GM18511 (cell line): ENCODE data around the gene MEIS2.

Experiments
- ATAC-seq: cut with Tn5 transposase; IDR thresholded peaks from one replicate; pipeline ENCODE4 v1.9.1; 2021; ENCODE audit warnings: mild to moderate bottlenecking, moderate library complexity; ENCODE audit not compliant: unreplicated experiment

The MEIS2 gene

DNA sequence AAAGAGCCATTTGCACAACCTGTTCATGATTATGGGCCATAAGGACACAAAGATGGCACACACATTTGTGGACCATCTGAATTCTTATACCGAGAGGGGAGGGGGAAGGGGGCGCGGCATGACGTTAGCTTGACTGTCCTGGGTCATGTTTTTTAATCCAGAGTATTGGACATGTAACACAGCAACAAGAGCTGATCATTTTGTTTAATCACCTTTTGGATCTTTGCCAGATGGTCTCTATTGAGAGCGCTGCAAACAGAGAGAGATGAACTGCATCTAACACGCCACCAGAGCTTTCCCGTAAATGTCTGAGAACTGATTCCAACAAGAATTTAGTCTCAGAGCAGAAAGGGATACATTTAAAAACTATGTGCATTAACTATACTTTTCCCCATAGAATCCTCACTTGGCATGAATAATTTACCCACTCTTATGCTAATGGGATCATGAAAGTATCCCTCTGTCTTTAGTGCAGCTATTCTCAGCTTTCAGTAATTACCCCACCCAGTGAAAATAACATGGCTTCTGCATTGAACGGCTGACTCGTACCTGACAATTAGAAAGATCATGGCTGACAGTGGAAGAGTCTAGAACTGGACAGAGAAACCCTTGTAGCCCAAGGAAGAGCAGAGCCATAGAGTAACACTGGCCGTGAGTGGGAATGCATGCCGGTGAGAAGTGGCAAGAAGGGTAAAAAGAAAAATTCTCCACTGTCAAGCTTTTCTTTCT lies 22.6 kb downstream of the MEIS2 start:
- no peak for ATAC-seq

DNA sequence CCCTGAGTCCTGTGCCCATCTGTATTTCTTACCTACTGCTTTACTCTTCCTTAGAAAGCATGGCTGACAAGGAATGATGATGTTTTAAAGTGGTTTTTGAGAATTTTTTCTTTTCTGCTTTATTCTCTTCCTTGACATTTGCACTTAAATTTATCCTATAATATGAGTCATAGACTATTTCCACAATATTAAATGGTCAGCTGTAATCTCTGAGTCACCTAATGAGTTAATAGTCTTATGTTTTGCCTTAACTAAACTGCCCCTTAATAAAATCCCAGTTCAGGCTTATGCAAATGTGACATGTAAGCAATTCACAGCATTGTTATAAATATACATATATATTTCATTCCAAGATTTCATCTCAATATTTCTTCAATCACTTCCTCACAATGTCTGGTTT lies 23.8 kb downstream of the MEIS2 start:
- ATAC-seq, result no peak

DNA sequence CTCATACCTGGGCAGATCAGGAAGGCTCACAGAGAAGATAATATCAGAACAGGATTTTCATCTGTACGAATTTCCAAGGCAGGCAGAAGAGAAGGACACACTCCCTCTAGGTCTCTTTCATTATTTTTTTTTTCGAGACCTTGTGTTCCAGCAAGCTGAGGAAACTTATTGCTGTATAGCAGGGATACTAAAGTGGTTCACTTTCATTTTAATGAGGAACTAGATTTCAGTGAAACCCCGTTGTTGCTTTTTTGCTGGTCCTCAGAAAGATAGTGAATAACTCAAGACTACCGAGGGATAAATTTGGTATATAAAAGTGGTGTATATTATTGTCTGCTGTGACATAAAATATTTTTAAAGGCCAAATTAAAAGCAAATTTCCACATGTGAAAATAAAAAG lies 24.6 kb downstream of the MEIS2 start:
- no peak for ATAC-seq

DNA sequence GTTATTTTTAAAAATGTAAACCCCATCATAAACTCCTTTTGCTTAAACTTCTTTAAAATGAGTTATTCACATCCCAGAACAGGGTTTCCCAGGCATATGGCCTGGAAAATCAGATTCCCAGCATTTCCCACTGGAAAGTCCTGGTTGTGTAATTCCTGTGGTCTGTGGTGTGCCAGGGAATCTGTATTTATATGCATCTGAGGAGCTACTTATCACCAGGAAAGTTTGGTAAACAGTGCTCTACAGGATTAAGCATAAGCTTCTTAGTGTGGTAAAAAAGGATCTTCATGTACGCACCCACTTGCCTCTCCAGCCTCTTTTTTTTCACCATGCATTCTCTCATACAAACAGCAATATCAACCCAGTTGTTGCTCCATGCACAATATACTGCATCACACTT lies 28.2 kb downstream of the MEIS2 start:
- ATAC-seq, result no peak

DNA sequence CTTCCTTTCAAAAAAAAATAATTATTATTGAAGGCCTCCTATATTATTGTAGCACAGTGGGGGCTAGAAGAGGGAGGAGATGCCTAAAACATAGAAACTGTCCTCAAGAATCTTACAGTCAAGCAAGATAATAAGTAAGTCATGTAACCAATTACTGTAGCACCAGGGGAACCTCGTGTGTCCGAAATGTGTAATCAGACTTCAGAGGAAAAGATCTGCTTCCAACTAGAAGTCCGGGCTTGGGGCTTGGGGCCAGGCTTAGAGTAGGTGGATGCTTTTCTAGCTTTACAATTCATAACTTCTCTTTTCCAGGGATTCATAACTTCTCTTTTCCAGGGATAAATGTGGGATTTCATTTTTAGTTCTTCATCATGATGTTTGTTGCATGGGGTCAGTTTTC lies 29.2 kb downstream of the MEIS2 start:
- no peak for ATAC-seq

DNA sequence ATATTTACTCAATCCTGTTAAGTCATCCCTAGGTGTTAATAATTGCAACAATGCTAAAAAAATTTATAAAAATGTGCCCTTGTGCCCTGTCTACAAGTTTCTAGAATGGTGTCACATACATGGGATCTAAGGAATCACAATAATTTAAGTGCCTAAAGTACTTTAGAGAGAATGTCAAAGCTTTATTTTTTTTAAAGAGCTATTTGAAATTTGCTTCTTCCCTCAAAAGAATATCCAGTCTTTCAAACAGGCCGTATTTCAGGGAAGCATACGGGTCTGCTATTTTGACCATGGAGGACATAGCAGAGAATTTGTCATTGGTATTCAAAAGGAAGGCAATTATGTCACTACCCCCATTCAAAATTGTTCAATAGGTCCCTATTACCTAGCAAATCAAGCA lies 29.7 kb downstream of the MEIS2 start:
- ATAC-seq, result no peak

DNA sequence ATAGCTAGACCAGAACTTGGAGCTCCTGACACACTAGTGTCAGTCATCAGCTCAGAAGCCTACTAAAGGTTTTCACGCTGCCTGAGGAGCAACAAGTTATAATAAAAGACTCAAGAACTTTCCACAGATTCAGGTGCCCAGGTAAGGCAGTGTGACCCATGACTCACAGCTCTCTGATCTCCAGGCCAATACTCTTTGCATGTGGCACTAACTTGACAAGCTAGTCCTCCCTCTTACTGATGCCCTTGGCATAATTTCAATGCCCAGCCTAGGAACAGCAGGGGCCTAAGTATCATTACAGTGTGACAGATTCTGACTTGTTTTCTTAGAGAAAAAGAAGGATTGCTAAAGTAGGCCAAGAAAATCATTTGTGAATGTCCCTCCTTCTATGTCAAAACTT lies 38.4 kb downstream of the MEIS2 start:
- no peak for ATAC-seq

DNA sequence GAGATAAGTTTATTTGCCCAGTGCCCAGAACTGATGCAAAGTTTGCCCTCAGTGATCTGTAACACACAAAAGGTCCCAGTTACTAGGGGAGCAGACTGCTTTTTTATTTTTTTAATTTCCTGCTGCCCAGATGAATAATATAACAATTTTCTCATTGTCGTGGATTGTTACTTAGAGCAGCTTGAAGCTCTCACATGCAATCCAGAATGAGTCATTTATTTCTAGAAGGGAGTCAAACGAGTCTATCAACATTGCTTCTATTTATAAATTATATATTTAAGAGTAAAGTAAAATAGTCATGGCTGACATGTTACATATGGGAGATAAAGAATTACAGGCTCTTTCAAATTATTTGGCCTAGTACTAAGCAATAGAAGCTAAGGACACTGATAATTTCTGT lies 41.3 kb downstream of the MEIS2 start:
- ATAC-seq, result no peak

DNA sequence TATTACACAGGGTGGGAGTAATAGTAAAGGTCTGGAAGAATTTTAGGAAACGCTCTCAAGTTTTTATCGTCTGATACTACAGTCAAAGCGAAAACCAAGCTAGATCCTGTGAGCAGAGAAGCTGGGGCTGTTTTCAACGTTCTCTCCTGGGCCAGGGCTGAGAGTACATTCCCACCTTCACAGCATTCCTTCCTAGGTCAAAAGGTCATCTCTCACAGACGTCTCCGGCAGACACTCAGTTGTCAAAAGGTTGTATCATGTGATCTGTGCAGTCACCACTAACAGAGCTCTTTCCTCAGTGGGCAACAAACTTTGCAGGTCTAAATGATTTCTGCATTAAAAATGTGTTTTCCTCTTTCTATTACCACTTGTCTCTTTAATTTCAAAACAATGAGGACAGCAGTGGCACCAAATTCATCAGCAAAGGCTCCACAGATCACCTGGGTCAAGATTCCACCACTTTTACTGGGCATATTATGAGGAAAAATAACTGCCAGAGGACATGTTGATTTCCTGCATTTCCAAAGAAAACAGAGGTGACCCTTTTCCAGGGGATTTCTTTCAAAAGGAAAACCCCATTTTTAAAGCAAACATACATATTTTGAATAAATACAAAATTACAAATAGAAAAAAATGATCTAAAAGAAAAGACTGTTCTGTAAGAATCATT lies 41.9 kb downstream of the MEIS2 start:
- no peak for ATAC-seq

DNA sequence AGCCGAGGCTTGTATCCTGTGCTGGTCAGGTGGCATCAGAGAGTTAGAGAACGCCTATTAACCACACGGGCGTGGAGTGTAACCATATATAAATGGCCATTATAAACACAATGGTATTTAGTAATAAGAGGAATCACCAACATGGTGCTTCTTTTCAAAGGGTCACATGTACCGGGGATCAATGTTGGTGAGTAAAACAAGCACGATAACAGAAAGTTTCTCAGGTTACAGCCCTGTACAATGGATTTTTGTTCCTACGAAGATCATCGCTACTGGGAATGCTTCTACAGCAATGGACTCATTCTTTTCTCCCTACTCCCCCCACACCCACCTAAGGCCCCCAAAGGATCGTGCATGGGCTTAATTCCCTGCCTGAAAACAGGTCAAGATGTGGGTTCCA lies 42.5 kb downstream of the MEIS2 start:
- no peak for ATAC-seq

DNA sequence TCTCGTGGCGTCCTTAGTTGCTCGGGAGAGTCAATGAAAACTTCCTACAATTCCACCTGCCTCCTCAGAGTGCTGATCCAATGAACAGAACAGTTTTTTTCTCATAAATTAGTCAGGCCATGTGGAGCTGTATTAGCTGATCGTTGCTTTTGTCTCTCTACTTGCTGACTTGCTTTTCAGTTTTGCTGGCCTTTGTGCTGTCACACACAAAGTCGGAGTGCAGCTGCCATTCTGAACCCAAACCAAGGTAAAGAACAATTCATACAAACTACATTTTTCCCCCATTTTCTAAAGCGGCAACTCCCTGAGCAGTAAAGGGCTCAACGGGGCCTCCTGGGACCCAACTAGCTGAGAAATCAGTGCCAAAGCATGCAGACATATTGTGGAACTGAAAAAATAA lies 43.1 kb downstream of the MEIS2 start:
- no peak for ATAC-seq

DNA sequence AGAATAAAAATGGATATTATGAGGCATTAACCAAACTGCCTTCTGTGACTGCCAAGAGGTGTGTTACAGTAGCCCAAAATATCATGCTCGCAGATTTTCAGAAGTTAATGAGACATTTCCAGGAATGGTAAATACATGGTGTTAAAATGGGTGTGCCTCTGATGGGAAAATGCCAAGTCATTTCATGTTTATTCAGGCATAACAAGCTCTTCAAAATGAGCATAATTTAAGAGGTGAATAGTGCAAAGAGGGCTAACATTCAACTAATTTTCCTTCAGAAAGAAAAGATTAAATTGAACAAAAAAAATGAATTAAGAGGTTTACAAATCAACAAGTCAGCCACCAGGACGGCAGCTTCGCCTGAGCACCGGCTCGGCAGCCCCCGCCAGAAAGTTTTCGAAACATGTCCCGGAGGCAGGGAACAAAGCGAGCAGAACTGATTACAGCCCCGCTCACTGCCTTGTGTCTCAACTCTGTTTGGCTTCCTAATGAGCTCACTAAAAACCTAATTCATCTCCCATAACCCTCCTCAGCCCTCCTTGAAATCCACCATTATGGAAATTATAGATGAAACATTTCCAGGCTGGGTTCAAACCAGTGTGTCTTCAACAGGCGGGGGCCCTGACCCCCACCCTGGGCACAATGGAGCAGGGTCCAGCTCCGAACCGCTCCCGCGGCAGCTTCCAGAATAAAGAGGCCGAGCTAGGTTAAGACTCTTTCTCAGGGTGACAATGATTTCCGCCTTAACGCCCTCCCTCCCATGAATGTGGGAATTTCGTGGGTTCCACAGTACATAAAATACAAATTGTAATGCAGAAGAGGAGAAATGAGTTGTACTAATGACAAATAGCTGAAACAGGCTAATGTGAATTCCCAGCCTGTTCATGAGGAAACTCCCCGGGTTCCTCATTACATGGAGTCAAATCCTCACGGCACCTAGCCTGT lies 43.9 kb downstream of the MEIS2 start:
- ATAC-seq, result no peak

DNA sequence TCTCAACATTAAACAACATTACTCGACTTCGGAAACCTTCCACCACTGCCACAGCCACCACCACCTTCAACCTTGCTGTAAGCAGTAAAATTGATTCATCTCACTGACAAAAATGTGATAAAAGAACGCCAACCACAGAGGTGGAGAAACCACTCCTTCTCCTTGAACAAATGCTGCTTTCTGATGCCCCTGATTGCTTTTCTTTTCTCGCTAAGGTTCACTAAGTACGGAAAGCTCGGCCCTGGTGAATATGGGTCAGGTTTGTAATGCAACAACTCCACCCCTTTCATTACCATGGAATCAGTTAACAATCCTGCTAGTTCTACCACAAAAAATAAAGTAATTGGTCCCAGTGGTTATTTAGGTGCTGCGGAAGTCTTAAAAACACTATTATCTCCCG lies 44.9 kb downstream of the MEIS2 start:
- no peak for ATAC-seq

DNA sequence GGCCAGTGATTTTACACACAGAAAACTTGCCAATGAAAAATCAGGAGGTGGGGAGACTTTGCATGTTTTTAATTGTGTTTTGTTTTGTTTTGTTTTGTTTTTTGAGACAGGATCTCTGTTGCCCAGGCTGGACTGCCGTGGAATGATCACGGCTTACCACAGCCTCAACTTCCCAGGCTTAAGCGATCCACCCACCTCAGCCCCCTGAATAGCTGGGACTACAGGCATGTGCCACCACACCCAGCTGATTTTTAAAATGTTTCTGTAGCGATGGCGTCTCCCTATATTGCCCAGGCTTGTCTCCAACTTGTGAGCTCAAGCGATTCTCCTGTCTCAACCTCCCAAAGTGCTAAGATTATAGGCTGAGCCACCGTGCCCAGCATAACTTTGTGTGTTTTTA lies 46.0 kb downstream of the MEIS2 start:
- ATAC-seq, result no peak

DNA sequence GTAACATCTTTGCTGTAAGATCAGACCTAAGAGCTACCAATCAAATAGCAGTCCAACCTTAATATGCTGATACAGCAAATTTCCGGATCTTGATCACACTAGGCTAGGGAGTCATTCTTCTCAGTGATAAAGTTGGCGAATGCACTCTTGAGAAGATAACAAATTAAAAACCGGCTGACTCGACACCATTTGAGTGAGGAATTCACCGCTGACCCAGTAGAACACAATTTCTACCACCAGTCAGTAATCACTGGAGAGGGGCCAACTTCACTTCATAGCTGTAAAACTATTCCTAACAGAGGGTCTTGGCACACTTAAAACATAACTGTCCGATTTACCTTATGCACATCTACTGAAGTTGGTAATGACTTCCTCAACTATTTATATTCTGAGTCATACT lies 47.2 kb downstream of the MEIS2 start:
- ATAC-seq, result no peak

DNA sequence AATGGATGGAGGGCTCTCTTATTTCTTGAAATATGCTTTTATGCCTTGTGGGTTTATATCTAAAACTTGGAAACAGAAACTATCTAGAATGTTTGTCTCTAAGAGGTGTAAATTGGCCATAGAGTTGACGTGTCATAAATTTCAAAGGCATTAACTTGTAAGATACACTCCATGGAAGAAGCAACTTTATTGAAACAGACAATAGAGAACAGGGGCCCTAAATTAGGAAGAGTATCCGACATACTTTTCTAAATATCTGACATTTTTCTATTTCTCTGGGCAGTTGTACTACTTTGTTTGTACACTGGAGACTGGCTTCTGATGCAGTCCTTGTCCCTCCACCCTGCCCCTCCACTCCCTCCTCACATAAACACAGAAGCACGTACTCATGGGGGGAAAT lies 50.0 kb downstream of the MEIS2 start:
- ATAC-seq, result no peak

DNA sequence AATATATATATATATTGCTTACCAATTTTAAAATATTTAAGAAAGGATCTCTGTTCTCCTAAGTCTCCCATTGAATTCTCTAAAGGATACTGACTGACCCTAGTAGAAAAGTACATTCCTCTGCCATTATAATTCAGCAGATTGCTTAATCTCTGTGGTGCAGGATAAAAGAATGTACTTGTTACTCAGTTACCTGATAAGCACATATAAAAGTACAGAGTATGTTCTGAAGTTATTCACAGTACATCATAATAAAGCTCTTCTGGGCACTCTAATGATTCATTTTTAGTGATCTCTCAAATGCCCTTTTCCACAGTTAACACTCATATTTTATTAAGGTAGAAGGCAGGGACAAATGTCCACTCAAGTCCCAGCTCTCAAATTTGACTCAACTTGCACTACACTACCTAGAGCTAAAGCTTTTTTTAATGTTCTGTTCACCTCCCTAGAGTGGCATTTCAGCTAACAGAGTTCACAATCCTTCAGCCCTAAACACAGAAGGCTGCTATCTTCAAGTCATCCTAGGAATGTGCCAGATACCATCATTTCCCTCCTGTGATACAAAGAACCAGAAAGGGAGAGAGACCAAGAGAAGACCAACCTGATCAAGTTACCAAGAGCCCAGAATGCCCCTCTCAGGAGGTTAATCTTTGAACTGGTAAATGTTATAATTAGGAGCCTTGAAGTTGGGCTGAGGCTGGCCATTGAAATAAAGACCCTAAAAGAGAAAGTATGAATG lies 53.3 kb downstream of the MEIS2 start:
- no peak for ATAC-seq

DNA sequence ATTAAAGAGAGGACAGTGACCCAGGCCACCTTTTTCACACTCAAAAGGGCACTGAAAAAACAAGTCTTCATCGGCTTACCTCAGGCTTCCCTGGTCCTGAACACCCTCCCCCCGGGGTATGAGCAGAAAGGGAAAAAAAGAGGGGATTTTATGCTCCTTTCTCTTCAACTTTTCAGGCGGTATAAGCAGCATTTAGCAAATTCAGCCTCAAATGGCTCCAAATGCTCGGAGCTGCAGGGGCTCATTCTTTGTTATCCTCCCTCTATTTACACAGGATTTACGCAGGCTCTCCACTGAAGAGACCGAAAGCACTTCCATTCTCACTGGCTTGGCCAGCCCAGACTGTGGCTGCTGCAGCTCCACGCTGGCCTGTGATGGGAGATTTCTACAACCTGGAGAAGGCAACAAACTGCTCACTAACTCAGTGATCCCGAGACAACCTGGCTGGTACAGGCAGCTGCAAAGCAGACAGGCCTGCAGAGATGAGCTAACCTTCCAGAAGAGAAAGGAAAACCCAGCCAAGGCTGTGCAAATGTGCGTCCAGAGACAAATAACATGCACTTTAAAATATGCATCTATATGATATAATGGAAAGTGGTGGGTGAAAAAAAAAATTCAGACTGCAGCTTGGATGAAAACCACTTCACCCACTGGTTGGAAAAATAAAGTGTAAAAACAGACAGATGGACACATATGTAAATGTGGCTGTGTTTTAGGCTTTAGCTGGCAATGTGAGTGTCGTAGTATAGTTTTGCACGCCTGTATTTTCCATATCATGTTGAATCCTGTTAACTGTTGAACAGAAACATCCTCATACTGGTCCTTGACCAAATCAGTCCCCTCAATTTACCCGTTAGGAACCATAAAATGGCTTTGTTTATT lies 54.2 kb downstream of the MEIS2 start:
- ATAC-seq, result no peak

DNA sequence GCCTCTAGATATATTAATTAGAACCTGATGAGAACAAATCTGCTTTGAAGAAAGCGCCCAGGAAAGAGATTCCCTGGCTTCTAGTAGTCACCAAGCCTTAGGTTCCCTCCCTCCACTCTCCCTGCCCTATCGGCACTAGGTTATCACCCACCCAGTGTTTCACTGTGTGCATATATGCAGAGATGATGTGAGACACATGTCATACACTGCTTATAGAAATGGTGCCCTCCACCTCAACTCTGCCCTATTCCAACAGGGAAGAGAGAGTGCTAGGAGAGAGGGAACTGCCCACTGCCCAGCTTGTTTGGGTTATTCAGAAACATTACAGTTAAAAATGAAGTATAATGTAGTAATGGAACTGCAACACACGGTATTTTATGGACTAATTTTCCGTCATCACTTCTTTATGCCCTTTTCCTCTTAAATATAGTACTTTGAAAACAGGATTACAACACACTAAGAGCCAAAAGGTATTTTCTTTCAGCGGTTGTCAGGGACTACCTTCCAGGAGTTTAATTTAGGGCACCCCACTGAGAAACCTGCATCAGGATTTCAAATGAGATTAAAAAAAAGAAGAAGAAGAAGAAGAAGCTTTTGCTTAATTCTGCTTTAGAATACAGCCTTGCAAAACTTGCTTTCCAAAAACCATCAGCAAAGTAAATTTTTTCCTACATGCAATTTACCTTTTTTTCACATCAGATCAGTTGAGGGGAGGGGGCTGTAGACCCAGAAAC lies 55.3 kb downstream of the MEIS2 start:
- no peak for ATAC-seq
